Measurements from ENCODE around the gene NAALADL2.

DNA sequence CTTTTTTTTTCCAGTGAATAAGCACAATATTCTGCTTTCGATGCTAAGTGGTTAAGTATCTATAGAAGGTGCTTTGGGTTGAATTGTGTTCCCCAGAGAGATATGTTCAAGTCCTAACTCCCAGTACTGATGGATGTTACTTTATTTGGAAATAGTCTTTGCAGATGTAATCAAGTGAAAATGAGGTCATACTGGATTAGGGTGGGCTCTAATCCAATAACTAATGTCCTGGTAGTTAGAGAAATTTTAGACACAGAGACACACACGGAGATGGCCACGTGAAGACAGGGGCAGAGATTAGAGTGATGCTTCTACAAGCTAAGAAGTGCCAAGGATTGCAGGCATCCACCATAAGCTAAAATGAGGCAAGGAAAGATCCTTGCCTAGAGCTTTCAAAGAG lies 662.3 kb downstream of the NAALADL2 start:
- TF ChIP-seq POLR2A (IDR thresholded peaks at IDR 0.05): no peak
- TF ChIP-seq, protein P1, sequence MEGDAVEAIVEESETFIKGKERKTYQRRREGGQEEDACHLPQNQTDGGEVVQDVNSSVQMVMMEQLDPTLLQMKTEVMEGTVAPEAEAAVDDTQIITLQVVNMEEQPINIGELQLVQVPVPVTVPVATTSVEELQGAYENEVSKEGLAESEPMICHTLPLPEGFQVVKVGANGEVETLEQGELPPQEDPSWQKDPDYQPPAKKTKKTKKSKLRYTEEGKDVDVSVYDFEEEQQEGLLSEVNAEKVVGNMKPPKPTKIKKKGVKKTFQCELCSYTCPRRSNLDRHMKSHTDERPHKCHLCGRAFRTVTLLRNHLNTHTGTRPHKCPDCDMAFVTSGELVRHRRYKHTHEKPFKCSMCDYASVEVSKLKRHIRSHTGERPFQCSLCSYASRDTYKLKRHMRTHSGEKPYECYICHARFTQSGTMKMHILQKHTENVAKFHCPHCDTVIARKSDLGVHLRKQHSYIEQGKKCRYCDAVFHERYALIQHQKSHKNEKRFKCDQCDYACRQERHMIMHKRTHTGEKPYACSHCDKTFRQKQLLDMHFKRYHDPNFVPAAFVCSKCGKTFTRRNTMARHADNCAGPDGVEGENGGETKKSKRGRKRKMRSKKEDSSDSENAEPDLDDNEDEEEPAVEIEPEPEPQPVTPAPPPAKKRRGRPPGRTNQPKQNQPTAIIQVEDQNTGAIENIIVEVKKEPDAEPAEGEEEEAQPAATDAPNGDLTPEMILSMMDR (IDR thresholded peaks at IDR 0.05): no peak
